Limb (tissue), 2 donors: ENCODE results near the gene FBXW8.
"Not testable (repeated sequence)": the region's sequence is repeated elsewhere in the genome, so short reads cannot be mapped to it uniquely, and the experiment has no call there.

ENCODE experiments used
- DNase-seq, 2 donors: peaks; one replicate each; pipeline ENCODE4 v3.0.0-alpha.2; 2016; ENCODE audit errors: extremely low spot score in 2 of 2

FBXW8 gene

DNA sequence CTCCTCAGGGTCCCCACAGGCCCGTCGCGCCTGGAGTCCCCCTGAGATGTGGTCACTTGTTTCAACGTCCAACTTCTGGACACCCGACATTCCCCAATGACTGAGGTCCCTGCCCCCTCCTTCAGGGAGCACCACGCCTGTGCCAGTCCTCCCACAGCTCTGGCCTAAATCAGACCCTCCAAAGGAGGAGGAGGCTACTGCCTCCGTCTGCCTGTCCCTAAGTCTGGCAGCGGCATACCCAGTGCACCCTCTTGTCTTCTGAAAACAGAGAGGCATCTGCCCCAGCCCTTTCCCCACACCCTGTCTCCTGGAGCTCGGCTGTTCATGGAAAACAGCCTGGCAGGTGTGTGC, 142.3 kb downstream of the FBXW8 start:
- DNase-seq, result no peak

DNA sequence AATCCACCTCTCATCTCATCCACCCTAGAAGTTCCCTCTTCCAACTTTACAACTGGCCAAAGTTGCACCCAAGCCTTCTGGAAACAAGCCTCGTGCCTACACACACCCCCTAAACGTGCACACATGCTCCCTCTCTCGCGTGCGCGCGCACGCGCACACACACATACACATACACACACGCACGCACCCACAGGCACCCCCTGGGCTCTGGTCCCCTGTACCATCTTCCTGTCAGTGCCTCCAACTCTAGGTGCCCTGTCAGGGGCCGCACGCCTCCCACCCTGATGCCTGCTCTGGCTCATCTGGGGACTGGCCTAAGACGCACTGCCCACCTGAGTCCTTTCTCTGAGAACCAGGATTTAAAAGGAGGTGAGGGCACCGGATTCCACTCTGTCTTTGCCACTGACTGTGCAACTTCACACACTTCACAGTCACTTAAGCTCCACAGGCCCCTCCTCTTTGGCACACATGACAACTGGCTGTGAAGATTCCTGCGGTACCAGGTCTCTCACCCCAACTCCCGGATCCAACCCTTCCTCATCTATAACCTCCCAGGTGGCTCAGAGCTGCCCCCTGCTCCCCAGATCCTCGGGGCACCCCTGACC, 142.9 kb downstream of the FBXW8 start:
- DNase-seq, result no peak

GRCh38 chr12:117054279-117054678, 143.5 kb downstream of the FBXW8 start:
- DNase-seq, result no peak

GRCh38 chr12:117057626-117058025, 146.9 kb downstream of the FBXW8 start:
- not testable (repeated sequence) for DNase-seq

DNA sequence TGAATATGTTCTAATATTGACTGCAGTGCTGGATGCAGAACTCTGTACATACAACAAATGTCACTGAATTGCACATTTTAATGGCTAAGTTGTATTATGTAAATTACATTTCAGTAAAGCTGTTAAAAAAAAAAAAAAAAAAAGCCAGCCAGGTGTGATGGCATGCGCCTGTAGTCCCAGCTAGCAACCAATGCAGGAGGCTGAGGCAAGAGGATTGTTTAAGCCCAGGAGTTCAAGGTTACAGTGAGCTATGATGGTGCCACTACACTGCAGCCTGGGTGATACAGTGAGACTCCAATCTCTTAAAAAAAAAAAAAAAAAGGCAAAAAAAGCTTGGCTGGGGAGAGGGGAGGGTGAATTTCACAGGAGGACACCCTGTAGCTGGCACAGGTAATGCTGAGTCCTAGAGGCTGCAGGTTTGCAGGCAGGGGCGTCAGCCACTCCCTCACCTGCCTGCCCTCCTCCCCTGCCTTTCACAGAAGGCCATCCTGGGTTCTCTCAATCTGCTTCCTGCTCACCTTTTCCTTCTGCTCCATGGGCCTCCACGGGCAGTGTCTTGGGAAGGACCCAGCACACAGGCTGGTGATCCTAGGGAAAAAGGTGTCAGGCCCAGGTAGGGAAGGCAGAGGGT, 147.8 kb downstream of the FBXW8 start:
- no peak for DNase-seq

DNA sequence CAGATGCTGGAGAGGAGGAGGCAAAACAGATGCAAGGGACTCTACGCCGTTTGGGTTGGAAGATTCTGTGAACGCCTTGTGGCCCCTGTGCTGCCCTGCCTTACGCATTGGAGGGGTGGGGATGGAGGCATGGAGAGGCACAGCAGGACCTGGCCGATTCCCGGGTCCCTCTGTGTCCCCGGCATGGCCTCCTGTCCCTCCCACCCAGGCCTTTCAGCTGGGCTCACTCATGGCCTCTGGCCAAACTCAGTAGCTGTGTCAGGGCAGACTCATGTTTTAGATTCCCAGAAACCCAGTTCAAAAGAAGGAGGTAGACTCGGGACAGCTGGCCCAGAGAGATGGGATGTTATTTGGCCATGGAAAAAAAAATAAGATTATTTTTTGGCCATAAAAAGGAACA, 148.4 kb downstream of the FBXW8 start:
- no peak for DNase-seq

DNA sequence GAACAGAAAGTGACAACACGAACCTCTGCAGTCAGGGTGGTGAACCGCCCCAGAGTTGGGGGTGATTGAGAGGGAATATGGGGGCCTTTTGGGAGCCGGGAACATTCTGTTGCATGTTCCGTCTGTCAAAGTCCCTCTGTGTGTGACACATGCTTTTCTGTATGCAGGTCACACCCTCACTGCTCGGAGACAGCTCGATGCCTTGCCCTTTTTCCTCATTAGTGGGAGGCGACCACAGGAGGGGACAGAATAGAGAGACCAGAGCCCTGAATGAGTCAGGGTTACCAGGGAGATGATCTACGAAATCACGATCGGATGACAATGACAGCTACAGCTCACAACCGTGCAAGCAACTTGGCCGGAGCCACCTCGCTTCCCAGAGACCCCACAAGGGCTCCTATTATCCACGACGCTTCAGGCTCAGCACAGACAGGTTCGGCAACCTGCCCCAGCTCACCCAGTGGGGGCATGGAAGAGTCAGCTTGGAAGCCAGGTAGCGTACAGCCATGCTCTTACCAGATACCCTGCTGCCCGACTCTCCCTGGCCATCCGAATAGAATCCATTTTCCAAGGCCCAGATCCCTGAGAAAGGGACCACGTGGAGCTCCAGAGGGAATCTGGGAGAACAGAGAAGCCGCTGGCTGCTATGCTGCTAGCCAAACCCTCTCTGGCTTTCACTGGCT, 149.6 kb downstream of the FBXW8 start:
- DNase-seq, result no peak

GRCh38 chr12:117060929-117061305, 150.2 kb downstream of the FBXW8 start:
- DNase-seq, result no peak

DNA sequence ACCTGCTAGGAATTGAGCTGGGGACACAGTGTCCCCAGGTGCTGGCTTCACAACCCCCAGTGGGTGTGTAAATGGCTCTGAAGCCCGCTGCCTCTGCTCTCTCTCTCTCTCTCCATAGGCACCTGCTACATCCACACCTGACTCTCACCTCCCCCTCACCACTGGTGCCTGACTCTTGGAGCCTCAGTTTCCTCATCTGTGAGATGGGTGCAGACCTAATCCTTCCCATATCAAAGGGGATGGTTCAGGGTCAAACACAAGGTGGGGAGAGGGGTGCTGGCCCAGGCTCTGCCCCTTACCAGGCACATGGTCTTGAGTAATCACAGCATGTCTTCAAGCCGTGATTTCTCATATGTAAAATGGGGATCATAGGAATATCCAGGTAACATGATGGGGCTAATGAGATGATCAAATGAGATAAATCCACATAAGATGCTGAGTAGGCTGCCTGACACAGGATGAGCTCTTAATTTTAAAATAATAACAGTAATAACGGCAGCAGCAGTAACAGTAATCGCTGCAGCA, 150.9 kb downstream of the FBXW8 start:
- no peak for DNase-seq

DNA sequence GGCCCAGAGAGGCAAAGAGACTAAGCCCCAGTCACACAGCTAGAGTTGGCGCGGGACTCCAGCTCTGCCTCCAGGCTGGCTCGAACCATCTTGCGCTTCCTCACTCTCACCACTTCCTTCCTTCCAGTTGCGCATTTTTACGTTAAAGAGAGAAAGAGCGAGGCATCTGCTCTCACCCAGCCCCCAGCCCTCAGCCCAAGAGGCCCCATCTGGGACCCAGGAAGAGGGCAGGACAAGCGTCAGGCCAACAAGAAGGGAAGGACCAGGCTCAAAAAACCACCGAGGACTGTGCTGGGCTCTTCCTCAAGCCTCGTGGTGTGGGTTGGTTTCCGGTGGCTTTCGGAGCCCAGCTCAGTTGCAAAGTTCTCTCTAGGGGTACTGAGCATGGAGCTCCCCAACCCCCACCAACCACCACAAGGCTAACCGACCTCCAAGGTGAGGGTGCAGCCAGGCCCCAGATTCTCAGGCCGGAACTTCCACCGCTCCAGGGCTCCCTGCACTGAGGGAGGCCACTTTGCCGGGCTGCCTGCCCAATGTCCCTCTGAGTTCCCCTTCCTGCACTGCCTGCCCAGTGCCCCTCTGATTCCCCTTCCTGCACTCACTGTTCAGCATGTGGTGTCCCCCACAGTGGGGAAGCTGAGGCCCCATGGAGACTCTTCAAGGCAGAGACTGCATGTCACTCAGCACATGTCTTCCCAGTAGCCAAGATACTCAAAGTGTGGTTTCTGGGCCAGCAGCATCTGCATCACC, 152.6 kb downstream of the FBXW8 start:
- DNase-seq, result no peak

- DNase-seq, result no peak
Observed at GRCh38 chr12:117064049-117064448, 153.3 kb downstream of the FBXW8 start.

DNA sequence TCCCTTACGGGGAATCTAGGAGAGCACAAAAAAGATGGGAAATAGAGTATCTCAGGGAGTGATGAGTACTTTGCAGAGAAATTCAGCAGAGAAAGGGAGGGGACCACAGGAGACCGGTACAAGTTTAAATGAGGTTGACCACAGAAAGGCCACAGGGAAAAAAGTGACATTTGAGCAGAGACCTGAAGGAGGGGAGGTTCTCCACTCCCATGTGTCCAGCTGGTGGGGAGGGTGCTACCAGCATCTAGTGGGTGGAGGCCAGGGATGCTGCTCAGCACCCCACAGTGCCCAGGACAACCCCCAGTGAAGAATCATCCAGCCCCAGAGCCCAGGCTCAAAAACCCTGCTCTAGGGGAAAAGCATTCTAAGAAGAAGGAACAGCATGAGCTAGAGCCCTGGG, 153.8 kb downstream of the FBXW8 start:
- no peak for DNase-seq

DNA sequence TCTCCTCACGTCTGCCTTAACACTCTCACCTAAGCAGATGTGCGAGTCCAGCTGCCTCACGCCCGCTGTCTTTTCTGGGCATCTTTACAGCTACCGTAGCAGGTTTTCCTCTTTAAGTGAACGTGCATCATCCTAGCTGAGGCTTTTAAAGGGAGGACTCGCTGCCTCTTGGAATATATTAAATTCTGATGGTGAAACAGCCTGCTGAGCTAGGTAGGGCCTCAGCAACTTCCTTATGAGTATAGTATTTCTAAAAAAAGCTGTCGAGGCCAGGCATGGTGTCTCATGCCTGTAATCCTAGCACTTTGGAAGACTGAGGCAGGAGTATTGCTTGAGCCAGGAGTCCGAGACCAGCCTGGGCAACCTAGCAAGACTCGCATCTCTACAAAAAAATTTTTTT, 156.3 kb downstream of the FBXW8 start:
- no peak for DNase-seq

GRCh38 chr12:117067638-117068037, 156.9 kb downstream of the FBXW8 start:
- no peak for DNase-seq

DNA sequence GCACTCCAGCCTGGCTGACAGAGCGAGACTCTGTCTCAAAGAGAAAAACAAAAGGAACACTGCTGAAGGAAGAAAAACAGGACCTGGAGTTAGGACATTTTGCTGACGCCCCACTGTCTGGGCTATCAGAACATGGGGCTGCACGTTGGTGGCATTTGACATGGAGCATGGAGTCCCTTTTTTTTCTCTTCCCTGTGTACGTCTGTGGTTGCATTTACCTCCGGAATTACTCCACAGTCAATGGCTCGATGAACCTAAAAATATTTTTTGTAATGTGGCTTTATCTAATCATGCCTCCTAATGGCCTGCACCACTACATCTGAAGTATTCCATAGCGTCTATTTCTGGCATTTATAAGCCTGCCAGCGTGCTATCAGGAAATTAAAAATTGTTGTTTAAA, 157.7 kb downstream of the FBXW8 start:
- no peak for DNase-seq

- DNase-seq, result no peak
Observed at GRCh38 chr12:117069101-117069797, 158.5 kb downstream of the FBXW8 start.

DNA sequence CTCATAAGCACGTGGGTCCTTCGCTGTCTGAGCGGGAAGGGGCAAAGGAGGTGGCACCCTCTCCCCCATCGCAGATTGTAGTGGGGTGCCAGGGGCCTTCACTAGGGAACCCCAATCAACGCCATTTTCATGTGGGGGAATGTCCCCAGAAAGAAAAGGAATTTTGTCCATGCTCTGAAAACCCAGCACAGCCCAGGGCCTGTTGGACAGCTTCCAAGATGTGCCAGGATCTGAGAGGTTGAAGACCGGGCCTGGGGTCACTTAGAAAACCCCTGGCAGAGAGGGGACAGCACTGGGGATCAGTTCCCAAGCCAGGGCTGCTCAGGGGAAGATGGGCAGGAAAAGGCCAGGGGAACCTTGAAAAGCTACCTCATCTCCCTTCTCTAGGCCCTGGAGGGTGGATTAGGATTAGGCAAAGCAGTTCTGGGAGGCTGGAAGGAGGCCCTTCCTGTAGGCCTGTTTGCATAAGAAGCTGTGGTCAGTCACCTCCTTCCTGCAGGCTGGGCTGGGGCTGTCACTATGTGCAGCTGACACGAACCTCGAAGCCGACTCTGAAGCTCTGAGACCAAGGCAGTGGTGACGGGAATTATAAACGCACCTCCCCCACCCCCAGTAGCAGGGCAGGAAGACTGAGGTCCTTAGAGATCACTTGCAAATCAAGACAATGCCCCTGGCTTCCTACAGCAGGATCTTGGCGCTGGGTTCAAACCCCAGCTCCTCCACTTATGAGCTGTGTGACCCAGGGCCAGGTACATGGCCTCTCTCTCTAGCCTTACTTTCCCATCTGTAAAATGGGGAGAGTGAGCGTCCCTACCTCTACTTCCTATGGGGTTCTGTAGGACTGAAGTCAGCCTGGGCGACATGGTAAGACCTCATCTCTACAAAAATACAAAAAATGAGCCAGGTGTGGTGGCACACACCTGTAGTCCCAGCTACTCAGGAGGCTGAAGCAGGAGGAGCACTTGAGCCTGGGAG, 159.5 kb downstream of the FBXW8 start:
- no peak for DNase-seq

- DNase-seq, result no peak
Observed at GRCh38 chr12:117071009-117071408, 160.3 kb downstream of the FBXW8 start.

DNA sequence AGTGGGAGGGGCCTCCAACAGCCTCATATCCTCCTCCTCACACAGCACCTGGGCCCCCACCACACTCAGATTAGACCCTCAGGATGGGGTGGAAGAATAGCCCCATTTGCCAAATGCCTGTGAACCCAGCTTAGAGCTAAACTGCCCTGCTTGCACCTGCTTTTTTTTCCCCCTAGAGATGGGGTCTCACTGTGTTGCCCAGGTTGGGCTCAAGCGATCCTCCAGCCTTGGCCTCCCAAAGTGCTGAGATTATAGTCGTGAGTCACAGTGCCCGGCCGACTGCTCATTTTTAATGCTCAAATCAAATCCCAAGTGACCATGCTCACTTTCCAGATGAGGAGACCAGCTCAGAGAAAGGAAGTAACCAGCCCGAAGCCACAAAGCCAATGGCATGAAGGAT, 161.4 kb downstream of the FBXW8 start:
- DNase-seq, result no peak

- DNase-seq, result no peak
Observed at GRCh38 chr12:117072736-117073490, 162.2 kb downstream of the FBXW8 start.
